NCI-H128 (cell line): Measurements from ENCODE around the gene BCAS3.
"Not testable (repeated sequence)": the region's sequence is repeated elsewhere in the genome, so short reads cannot be mapped to it uniquely, and the experiment has no call there.

ENCODE experiments used
- DNase-seq: peaks from one replicate; lab custom pipeline; 2025; ENCODE audit not compliant: unreplicated experiment; lab: John Stamatoyannopoulos, UW

BCAS3 gene

DNA sequence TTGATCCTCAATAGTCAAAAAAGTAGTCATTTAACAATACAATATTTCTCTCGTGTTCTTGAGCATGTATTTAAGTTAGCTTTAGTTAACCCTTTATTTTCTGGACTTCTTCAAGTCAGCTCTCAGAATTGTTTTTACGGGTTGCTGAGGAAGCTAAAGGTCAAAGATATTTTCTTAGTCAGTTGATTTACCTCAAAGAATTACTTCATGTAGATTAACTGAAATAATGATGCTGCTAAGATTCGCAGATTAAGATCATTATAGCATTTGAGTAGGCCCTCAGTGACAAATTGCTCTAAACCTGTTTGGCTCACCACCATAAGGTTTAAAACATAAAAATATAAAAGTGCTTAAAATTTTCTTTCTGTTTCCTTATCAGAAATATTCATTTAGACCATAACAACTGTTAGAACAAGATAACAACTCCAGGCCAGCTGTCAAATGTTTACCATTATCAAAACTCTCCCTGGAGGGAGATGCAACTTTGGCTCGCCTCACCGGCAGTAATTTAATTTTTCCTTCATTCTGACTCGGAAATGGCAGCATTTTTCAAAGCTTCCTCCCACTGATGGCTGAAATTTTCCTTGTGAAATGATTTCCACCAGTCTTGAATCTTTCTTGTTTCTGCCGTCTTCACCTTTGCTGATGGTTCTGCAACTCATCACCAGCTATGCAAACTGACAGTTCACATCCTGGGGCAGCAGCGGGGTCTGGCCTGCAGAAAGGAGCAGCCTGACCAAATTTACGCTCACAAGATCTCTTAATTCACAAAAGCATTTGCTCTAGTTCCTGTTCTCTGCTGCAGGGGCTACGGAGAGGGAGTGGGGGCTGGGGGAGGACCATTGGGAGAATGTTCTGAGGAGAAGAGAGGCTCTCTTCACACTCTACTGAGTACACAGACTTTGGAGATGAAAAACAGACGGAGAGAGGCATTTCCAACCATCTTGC lies 467.2 kb downstream of the BCAS3 start:
- no peak for DNase-seq

DNA sequence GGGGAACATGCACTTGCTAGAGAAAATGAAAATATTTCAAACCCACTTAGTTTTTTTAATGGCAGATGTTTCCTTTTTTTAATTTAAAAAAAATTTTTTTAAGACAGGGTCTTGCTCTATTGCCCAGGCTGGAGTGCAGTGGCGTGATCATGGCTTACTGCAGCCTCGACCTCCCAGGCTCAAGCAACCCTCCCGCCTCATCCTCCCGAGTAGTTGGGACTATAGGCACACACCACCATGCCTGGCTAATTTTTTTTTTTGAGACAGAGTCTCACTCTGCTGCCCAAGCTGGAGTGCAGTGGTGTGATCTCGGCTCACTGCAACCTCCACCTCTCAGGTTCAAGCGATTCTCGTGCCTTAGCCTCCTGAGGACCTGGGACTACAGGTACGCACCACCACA lies 469.2 kb downstream of the BCAS3 start:
- DNase-seq, result not testable (repeated sequence)

DNA sequence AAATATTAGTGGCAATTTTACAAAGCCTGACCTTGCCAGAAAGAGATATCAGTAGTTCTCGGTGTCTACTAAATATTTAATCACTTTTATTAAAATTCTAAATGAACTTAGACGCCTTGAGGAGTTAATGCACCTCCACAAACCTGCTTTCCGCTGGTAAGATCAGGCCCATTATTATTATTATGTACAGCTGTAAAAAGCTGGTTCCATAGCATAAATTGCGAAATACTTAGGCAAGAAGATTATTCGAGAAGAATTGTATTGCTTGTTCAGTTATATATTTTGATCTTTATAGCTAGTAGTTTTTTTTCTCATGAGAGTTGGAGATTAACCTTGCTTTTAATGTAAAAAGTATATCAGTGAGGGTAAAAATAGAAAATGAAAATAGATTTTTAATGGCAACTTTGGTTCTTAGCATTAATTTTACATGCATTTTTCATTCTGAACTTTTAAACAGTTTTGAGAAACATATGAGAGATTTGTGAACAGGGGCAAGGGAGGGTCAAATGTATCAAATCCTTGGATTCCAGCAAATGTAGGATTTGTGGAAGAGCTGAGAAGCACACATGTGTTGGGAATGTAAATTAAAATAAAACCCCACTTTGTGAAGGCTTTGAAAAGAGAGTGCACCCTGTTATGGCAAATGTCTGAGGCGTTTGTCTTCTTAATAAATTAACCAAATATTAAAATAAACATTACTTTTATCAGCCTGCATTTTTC lies 471.6 kb downstream of the BCAS3 start:
- DNase-seq, result no peak

DNA sequence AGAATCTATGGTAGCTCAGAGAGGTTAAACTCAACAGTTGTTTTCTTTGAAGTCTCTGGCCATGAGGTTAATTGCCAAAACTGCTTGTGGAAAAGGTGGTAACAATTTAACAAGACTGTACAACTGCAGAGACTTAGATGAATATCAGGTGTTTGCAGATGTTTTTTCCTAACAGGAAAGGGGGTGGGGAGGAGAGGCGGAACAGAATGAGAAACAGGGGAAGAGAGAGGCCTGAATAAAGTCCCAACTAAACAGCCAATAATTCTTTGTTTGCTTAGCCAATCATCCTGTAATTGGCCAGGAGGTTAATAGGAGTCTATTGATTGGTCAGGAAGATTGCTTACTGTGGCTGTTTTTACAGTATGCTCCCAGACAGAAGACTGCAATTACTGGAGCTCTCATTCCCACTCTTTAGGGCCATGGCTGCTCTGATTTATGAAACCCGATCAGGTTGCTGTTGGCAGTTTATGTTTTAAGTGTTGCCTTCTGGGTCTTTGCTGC lies 472.3 kb downstream of the BCAS3 start:
- DNase-seq, result no peak

DNA sequence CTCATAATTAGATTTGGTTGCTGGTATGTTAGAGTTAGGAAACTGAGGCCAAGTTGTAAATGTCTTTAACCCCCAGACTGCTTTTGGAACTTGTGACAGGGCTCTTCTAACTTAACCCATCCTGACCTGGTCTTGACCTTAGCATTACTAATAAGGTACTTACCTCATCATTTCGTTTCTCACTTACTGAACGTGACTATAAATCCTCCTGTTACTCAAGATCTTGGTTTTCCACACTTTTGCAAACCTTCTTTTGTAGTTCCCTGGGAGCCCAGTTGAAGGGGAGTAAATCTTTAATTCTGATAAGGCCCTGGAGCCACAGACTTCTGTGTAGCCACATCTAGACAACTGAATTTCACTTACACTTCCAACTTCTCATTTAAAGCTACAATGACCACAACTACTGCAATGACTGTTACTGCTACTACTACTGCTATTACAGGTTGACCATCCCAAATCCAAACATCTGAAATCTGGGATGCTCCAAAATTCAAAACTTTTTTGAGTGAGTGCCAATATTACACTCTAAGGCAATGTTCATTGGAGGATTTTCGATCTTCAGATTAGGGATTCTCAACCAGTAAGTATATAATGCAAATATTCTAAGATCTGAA lies 473.1 kb downstream of the BCAS3 start:
- DNase-seq, result no peak

DNA sequence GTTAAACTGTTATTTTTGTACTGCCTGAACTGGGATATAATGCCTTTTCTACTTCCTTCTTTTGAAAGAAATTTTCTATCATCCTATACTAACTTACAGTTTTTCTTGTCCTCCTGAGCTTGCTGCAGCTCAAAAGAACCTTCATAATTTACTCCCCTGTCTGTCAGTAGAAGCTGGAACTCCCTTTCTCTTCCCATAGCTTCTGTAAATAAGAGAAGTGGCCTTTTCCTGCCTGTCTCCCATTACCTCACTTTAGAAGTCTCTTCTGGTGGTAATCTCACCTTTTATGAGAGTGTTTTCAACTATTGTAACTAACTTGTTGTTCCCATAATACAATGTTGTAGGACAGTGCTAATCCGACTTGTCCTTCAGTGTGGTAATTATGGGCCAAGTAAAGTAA lies 475.2 kb downstream of the BCAS3 start:
- DNase-seq, result no peak

DNA sequence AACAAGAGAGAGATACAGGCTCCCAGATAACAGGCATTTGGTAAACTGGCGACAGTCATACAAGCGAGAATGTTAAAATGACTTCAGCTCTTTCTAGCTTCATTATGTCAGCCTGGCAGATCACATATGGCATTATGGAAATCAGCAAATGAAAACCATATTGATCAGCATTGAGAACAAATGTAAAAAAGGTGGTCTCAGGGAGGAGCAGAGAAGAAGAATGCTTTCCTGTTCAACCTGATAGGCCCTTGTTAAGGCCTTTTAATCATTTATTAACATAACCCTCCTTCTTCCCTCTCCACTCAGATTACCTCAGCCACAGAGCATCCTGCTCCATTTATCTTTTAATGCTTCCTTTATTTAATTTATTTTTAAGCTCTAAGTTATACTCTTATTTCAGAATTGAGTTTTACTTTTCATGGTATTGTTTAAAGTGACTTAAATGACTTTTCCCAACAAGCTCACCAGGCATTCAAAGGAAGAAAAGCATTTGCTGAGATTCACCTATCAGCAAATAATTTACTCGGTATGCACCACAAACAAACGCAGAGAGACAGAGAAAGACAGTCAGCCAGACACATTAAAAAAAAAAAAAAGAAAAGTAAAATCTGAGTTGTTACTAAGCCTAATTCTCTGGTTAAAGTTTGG lies 478.1 kb downstream of the BCAS3 start:
- DNase-seq, result no peak

DNA sequence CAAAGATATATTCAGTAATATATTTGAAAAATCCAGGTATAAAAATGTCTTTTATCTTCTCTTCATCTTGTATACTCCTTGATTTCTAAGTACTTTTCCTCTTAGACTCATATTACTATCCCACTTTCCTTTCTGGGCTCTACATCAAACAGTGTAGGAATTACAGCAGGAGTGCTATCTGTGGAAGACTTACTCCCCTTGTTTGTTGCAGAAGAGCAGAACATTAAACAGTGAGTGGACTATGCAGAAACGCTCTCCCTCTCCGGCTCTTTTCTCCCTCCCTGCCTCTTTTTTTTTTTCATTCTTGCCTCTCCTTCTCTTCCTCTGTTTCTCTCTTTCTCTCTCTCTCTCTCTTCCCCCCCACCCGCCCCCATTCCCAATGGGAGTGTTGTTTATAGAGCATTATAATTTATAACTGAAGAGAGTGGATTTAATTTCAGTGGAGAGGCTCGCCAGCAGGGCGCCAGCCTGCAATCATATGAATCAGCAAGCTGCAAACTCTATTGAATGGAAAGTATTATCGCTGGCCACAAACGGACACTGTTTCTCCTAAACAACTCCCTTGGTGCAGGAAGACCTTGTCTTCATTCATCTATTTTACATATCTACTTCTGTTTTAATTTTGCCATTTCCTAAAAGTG lies 479.7 kb downstream of the BCAS3 start:
- no peak for DNase-seq

DNA sequence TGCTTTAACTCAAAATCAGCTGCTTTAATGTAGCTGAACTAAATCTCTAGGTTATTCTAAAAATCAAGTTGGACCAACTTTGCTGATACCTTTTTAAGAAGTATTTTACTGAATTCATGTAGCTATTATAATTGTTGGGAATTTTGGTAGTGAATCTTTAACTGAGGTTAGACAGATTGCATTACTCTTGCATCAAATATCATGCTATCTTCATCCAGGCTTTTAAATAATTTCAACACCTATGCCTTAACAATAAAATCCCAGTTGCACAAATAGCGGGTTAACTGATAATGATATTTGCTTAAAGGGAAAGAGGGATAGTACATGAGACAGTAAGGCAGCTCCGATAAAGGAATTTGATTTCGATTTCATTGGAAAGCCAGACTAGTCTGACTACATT lies 480.7 kb downstream of the BCAS3 start:
- DNase-seq, result no peak

DNA sequence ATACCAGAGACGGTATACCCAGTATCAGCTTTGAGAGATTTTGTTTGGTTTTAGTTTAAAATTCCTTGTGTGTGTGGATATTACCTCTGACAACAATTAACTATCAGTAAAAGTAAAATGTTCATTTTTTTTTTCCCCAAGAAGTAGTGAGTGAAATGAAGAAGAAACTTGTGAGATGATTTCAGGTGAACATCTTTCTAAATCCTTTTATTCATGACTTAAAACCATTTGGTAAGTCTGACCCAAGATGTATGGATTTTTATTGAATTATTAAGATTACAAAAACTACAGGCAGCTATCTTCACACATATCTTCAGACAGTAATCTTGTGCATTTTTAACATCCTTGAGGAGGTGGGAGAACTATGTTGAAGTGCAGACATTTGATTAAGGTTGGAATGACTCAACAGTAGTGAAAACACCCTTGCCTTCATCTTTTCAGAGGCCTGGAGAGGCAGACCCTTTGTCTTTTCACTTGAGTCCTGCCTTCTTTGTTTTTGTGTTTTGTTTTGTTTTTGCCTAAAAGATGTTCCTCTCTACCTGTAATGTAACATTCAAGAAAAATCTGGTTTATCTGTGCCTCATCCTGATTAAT lies 481.7 kb downstream of the BCAS3 start:
- no peak for DNase-seq

DNA sequence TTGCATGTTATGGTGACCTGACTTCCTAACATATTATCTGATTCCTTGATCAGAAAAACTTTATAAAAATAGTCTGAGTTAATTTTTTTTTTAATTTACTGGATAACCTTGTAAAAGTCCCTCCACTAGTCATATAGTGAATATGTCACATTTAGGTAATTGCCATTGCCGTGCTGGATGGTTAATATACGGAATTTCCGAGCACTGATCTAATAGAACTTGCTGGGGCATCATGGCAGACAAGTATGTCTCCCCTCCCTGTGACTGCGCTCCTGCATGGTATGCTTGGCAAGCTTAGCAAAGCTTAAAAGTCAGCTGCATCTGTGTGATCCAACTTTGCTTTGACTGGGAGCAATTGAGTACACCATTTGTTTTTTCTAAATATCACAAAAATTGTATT lies 482.6 kb downstream of the BCAS3 start:
- no peak for DNase-seq

DNA sequence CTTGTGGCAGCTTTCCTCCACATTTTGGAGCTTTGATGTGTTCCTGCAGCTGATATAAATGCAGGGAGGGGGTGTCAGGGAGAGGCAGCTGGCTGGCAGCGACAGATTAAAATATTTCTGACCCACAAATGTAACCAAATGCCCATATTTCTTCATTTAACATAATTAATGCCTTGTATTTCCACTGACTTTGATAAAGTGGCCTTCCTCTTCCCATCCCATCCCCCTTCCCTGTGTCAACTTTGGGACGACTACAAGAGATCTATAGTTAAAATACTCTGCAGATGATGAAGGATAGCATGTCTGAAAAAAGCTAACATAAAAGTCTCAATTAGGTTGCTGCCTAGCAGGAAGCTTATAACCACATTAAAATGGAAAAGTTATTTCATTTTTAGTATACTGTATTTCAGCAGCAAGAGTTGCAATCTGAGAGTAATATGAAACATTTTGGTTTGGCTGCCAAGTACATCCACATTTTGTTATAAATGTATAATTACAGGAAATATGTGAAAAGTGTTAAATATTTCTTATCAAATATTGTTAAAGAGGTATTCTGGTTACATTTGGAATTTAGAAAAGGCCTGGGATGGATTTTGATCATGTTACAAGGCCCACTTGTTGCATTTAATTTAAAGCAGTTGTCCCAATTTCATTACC lies 483.3 kb downstream of the BCAS3 start:
- DNase-seq, result no peak

DNA sequence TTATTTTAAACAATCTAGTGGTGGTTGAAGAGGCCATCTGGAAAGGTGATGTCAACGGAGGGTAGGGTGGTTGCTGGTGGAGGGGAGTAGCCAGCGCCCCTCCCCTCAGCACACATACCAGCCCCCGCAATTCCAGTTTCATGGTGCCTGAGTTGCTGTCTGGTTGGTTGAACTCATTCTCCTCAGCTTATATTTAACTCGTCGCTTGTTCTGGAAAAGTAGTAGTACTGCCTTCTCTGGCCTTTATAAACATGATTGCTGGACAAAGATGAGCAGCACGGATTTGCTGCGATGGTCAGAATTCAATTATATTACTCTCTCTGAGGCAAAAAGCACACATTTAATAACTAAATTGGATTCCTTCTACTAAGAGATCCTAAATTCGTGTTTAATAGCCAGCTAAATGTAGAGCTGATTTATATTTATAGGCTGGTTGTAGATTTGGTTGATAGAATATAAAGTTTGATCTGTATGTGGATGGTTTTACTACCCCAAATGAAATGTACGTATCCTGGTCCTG lies 484.0 kb downstream of the BCAS3 start:
- DNase-seq, result no peak

DNA sequence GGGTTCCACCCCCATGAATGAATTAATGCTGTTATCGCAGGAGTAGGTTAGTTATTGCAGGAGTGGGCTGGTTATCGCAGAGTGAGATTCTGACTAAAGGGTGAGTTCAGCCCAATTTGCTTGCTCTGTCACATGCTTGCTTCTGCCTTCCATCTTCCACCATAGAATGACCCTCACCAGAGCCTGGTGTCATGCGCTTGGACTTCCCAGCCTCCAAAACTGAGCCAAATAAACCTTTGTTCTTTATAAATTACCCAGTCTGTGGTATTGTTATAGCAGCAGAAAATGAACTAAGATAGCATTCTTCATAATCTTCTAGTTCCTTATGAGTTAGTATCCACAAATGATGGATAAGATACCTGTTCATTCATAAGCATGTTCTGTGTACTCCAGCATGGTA lies 486.9 kb downstream of the BCAS3 start:
- no peak for DNase-seq

DNA sequence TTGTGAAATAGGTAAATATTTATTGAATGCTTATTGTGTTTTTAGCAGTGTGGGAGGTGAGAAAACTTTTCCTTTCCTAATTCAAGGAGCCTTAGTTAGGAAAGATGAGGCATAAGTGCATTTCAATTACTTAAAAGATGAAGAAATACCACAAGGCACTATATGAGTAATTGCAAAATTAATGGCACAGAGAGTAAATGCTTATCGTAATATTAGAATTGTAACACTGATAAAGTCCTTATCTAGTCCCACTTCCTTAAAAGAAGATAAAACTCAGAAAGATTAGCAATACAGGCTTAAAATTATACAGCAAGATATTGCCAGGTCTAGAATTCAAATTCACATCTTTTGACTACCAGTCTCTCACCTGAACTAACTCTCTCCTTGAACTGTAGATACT lies 489.4 kb downstream of the BCAS3 start:
- DNase-seq, result no peak

DNA sequence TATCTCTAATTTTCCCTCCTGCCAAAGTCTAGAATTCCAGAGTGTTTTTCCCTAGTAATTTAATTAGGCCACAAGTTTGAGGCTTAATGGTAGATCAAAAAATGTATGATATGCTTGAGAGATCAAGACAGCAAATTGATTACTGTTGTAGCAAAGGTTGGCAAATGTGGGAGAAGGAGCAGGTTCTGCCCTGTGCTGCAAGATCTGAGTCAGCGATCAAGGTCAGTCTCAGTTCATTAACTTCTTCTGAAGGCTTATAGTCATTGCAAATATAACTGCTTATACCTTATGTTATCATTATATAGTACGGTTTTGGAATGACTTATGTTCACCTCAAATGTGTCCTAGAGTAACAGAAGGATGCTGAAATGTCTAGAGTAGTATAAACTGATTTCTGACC lies 490.9 kb downstream of the BCAS3 start:
- DNase-seq, result no peak

DNA sequence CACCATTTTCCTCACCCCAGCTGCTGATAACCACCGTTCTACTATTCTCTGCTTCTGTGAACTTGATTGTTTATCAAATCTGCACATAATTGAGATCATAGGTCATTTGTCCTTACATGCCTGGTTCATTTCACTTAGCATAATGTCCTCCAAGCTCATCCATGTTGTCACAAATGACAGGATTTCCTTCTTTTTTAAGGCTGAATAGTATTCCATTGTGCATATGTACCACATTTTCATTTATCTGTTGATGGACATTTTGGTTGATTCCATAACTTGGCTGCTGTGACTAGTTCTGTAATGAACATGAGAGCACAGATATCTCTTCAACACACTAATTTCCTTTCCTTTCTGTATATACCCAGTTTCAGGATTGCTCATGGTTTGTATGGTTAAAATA lies 496.7 kb downstream of the BCAS3 start:
- no peak for DNase-seq

DNA sequence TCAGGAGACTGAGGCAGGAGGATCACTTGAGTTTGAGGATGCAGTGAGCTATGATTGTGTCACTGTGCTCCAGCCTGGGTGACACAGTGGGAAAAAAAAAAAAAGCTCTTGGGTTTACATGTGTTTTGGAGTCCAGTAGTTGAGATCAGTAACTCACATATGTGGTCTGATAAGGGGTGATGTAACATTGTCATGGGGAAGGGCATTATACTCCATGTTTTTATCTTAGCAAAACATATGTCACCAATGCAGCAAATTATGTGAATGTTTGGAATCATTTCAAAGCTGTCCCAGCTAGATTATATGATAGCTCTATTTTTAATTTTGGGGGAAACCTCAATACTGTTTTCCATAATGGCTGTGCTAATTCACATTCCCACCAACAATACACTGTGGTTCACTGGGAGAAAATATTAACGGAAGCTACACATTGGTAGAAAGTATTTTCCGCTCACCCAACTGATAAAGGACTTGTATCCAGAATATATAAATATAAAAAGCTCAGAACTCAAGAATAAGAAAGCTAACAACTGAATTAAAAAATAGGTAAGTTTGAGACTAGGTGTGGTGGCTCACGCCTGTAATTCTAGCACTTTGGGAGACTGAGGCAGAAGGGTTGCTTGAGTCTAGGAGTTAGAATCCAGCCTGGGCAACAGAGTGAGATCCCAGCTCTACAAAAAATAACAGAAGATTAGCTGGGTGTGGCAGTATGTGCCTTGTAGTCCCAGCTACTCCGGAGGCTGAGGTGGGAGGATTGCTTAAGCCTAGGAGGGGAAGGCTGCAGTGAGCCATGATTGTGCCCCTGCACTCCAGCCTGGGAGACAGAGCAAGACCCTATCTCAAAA lies 497.9 kb downstream of the BCAS3 start:
- DNase-seq, result no peak

DNA sequence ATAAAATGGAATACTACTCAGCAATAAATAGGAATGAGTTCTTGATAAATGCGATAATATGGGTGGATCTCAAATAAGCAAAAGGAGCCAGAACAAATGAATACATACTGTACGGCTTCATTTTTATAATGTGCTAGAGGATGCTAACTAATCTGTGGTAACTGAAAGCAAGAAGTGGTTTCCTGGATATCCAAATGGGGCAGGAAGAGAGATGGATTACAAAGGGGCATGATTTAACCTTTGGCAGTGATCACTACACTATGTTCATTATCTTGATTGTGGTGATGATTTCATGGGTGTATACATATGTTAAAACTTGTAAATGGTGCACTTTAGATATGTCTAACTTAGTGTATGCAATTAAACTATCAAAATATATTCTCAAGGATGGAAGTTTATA lies 499.7 kb downstream of the BCAS3 start:
- DNase-seq, result no peak
